SK-N-MC (cell line): ENCODE data around the gene MPPED2.

ENCODE experiments used
- DNase-seq: peaks from one replicate; pipeline ENCODE4 v3.0.0-alpha.2; 2011; ENCODE audit warnings: low read depth, low spot score
- H3K27ac ChIP-seq: fragments of 200-600 bp; sonication (generic); 2 replicates; pipeline ENCODE4 v1.5.1; 2016; ENCODE audit warnings: mixed run types
- H3K36me3 ChIP-seq: fragments of 200-600 bp; sonication (generic); 2 replicates; pipeline ENCODE4 v1.6.1; 2017; ENCODE audit warnings: antibody characterized with exemption, low read length, mixed read lengths; ENCODE audit not compliant: insufficient read depth
- H3K4me3 ChIP-seq: fragments of 200-600 bp; sonication (generic); 2 replicates; pipeline ENCODE4 v1.5.1; 2016
- H3K9ac ChIP-seq: fragments of 200-600 bp; sonication (generic); 2 replicates; pipeline ENCODE4 v1.8.0; 2017; ENCODE audit warnings: mixed run types, mixed read lengths; ENCODE audit not compliant: insufficient read length
- H3K9me3 ChIP-seq: fragments of 200-600 bp; sonication (generic); 2 replicates; pipeline ENCODE4 v1.6.1; 2017; ENCODE audit warnings: low read depth, mild to moderate bottlenecking, antibody characterized with exemption, low read length, moderate library complexity, mixed read lengths
- EZH2 ChIP-seq: fragments of 200-600 bp; sonication (generic); IDR thresholded peaks from one replicate; pipeline ENCODE4 v1.6.1; 2017; ENCODE audit warnings: antibody characterized with exemption
- FOXP2 ChIP-seq: optimal IDR thresholded peaks from 2 replicates; pipeline ENCODE3; 2011; ENCODE audit warnings: mild to moderate bottlenecking, moderate library complexity; ENCODE audit not compliant: insufficient read depth; ENCODE audit errors: extremely low read length, control extremely low read depth
- POLR2AphosphoS5 ChIP-seq: IDR thresholded peaks from 2 replicates; pipeline ENCODE4 v1.6.1; 2012; ENCODE audit warnings: mild to moderate bottlenecking, low read depth, low read length, borderline replicate concordance

MPPED2 gene

DNA sequence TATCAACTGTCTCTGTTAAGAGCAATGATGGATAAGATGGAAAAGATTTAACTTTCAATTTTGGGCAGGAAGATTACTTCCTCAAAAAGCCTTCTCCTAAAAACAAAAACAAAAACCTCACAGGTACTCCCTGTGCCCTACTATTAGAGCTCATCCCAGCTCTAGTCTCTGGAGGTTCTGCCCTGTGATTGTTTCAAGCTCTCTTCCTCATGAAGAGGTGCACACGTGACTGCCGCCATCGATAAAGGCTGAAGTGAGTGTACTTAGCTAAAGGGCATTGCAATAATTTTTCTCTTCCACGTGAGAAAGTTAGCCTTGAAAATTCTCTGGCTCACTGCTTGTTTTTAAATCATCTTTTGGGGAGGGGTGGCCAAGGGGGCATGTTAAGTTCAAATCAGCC lies 36.6 kb downstream of the MPPED2 start:
- Histone ChIP-seq H3K9me3 (no peaks in the 10 kb centered on the region), H3K4me3 (no peak overlapping the region), H3K27ac (no peak overlapping the region), H3K36me3 (no peaks in the 10 kb centered on the region), H3K9ac (no peak overlapping the region)
- DNase-seq, result no peak
- TF ChIP-seq EZH2 (no peak), POLR2AphosphoS5 (no peak), FOXP2 (no peak)

DNA sequence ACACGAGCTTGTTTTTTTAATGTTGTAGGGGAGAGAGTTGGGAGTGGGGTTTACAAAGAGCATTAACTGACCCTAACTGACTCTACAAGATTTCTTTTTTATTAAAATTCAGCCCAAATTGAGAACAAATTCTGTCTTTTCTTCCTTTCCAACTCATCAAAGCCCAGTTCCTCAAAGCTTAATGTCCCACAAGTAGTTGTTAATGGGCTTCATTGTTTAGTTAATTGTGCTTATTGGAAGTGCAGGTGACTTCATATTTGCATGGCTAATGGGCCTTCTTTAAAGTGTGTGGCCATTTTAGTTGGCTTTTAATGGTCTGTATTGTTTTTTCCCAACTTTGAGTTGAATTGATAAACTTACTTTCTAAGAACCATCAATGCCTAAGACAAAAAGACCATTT lies 39.8 kb downstream of the MPPED2 start:
- Histone ChIP-seq H3K36me3 (no peaks in the 10 kb centered on the region), H3K9me3 (no peaks in the 10 kb centered on the region), H3K9ac (no peak overlapping the region), H3K27ac (no peak overlapping the region), H3K4me3 (no peak overlapping the region)
- DNase-seq, result no peak
- TF ChIP-seq EZH2 (no peak), POLR2AphosphoS5 (no peak), FOXP2 (no peak)

- Histone ChIP-seq H3K36me3 (no peaks in the 10 kb centered on the region), H3K27ac (no peak overlapping the region), H3K9me3 (no peaks in the 10 kb centered on the region), H3K4me3 (no peak overlapping the region), H3K9ac (no peak overlapping the region)
- no peak for DNase-seq
- TF ChIP-seq POLR2AphosphoS5, result no peak
- TF ChIP-seq FOXP2, result no peak
- TF ChIP-seq EZH2, result no peak
Measured at GRCh38 chr11:30545507-30545906, 40.6 kb downstream of the MPPED2 start.

- TF ChIP-seq FOXP2 (no peak), EZH2 (no peak), POLR2AphosphoS5 (no peak)
- H3K4me3 ChIP-seq, result no peak overlapping the region
- no peak overlapping the region for H3K27ac ChIP-seq
- H3K9me3 ChIP-seq, result no peaks in the 10 kb centered on the region
- no peak overlapping the region for H3K9ac ChIP-seq
- no peaks in the 10 kb centered on the region for H3K36me3 ChIP-seq
- no peak for DNase-seq
Measured at GRCh38 chr11:30543066-30543465, 43.1 kb downstream of the MPPED2 start.

DNA sequence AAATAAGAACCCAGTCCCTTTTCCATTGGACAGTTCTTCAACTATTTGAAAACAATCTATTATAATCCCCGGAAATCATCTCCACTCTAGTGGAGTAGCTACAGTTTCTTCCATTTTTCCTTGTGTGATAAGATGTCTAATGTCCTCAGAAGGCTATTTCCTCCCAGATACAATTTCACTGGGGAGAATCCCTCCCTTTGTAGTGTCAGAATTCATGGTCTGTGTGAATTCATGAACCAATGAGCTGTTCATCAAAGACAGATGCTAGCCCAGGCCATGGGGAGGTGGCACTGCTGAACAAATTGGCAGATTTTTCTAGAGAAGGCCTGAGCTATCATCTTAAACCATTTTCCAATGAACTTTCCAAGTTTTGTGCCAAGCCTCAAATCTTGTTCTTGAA lies 45.4 kb downstream of the MPPED2 start:
- Histone ChIP-seq H3K9me3 (no peaks in the 10 kb centered on the region), H3K36me3 (no peaks in the 10 kb centered on the region), H3K27ac (no peak overlapping the region), H3K9ac (no peak overlapping the region), H3K4me3 (no peak overlapping the region)
- no peak for TF ChIP-seq POLR2AphosphoS5
- TF ChIP-seq EZH2, result no peak
- no peak for TF ChIP-seq FOXP2
- no peak for DNase-seq

GRCh38 chr11:30538251-30538650 lies 47.9 kb downstream of the MPPED2 start:
- H3K9me3 ChIP-seq, result no peaks in the 10 kb centered on the region

GRCh38 chr11:30535818-30536217 lies 50.3 kb downstream of the MPPED2 start:
- no peaks in the 10 kb centered on the region for H3K36me3 ChIP-seq
- H3K27ac ChIP-seq, result no peak overlapping the region
- H3K9ac ChIP-seq, result no peak overlapping the region
- no peak for TF ChIP-seq FOXP2
- no peak for TF ChIP-seq POLR2AphosphoS5
- no peak for TF ChIP-seq EZH2
- H3K9me3 ChIP-seq, result no peaks in the 10 kb centered on the region
- no peak overlapping the region for H3K4me3 ChIP-seq
- no peak for DNase-seq

More at GRCh38 chr11:30538251-30538650, 47.9 kb downstream of the MPPED2 start:
- H3K27ac ChIP-seq, result no peak overlapping the region
- no peak for TF ChIP-seq EZH2
- TF ChIP-seq FOXP2, result no peak
- TF ChIP-seq POLR2AphosphoS5, result no peak
- no peak for DNase-seq
- H3K4me3 ChIP-seq, result no peak overlapping the region
- H3K9ac ChIP-seq, result no peak overlapping the region
- H3K36me3 ChIP-seq, result no peaks in the 10 kb centered on the region

DNA sequence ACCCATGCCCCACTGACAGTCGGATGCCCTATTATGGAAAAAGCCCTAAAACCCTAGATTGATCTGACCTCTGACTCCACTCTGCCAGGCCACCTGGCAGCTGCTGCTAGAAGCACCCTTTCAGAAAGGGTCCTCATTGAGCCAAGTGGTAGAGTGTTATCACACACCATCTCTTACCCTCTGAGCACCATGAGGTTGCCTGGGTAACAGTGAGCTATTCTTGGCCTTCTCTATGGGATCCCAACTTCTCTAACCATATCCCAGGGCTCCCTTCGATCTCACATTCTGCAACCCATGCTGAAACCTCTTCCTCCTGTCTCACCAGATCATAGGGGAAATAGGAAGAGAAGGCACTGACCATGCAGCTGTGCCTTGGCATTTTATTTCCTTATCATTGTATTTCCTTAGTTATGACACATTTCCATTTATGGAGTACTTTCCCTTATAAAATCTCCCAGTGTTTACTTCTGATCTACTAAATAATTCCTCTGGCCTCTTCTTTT lies 52.7 kb downstream of the MPPED2 start:
- Histone ChIP-seq H3K9ac (no peak overlapping the region), H3K27ac (no peak overlapping the region), H3K9me3 (no peaks in the 10 kb centered on the region), H3K36me3 (no peaks in the 10 kb centered on the region), H3K4me3 (no peak overlapping the region)
- TF ChIP-seq EZH2 (no peak), POLR2AphosphoS5 (no peak), FOXP2 (no peak)
- DNase-seq, result no peak

DNA sequence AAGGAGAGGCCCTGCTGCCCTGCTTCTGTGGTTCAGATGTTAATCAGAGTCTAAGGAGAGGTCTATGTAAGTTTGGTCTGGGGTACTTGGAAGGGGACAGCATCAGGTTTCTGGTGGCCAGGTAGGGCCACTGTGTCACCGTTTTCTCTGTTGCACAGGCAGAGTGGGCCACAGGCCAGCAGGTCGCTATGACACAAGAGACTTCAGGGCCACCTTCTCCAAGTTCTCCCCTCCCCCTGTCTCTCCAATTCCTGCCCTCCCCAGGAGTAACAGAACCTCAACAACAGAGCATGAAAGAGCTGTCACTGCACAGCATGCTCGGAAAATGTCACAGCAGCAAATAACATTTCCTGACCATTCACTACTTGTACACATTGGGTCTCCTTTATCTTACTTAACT lies 58.6 kb downstream of the MPPED2 start:
- H3K4me3 ChIP-seq, result no peak overlapping the region
- H3K9ac ChIP-seq, result no peak overlapping the region
- no peaks in the 10 kb centered on the region for H3K9me3 ChIP-seq
- DNase-seq, result no peak
- H3K36me3 ChIP-seq, result no peaks in the 10 kb centered on the region
- TF ChIP-seq FOXP2, result no peak
- no peak overlapping the region for H3K27ac ChIP-seq

DNA sequence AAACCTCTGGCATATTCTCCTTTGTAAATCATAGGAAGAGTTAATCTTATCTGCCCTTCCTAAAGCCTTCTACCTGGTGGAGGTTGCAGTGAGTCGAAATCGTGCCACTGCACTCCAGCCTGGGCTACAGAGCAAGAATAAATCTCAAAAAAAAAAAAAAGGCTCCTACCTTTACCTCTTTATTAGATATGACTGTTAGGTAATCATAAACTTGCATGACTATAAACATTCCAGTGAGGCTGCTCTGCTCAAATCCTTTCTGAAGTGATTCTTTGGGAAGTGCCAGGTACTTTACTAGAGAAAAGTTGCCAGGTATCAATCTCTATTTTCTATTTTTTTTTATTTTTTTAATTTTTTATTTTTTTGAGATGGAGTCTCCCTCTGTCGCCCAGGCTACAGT lies 59.6 kb downstream of the MPPED2 start:
- H3K27ac ChIP-seq, result no peak overlapping the region
- no peak for DNase-seq
- H3K4me3 ChIP-seq, result no peak overlapping the region
- no peak overlapping the region for H3K9ac ChIP-seq
- no peaks in the 10 kb centered on the region for H3K36me3 ChIP-seq
- TF ChIP-seq FOXP2 (no peak), POLR2AphosphoS5 (no peak), EZH2 (no peak)
- no peaks in the 10 kb centered on the region for H3K9me3 ChIP-seq
